Vagina (tissue), 2 donors: ENCODE results near the gene CHTF8.

Experiments used
- POLR2A ChIP-seq, 2 donors: fragments of 450-650 bp; IDR thresholded peaks; one replicate each; pipeline ENCODE4 v1.6.1; 2017; ENCODE audit warnings: antibody characterized with exemption in 2 of 2, mild to moderate bottlenecking in 2 of 2, moderate library complexity in 2 of 2
- TF ChIP-seq, protein P1 (sequence below), 3 experiments: fragments of 450-650 bp in 2 of 3; fragments of 200-600 bp in 1 of 3; sonication (generic) in 1 of 3; IDR thresholded peaks; one replicate each; pipeline ENCODE4 v1.5.1; 2017 to 2019; ENCODE audit warnings: antibody characterized with exemption in 3 of 3, mild to moderate bottlenecking in 2 of 3, moderate library complexity in 2 of 3

DNA sequence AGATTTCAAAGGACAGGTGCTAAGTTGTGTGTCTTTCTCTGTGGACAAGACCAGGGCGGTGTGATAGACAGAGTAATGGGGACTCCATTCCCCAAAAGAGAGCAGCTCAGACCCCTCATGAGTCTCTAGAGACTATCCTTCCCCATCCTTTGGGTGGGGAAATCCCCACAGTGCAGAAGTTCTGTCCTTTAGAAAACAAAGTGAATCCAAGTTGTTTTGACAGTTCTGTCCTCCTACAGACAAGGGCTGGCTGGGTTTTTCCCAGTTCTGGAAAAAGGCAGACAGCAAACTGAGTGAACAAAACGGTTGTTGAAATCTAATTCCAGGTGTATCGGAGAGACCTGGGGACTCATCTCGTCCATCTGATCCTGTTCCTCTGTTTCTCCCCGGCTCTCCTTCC, 37.9 kb downstream of the CHTF8 start:
- TF ChIP-seq, protein P1, sequence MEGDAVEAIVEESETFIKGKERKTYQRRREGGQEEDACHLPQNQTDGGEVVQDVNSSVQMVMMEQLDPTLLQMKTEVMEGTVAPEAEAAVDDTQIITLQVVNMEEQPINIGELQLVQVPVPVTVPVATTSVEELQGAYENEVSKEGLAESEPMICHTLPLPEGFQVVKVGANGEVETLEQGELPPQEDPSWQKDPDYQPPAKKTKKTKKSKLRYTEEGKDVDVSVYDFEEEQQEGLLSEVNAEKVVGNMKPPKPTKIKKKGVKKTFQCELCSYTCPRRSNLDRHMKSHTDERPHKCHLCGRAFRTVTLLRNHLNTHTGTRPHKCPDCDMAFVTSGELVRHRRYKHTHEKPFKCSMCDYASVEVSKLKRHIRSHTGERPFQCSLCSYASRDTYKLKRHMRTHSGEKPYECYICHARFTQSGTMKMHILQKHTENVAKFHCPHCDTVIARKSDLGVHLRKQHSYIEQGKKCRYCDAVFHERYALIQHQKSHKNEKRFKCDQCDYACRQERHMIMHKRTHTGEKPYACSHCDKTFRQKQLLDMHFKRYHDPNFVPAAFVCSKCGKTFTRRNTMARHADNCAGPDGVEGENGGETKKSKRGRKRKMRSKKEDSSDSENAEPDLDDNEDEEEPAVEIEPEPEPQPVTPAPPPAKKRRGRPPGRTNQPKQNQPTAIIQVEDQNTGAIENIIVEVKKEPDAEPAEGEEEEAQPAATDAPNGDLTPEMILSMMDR (IDR thresholded peaks at IDR 0.05), result no peak
- TF ChIP-seq POLR2A (IDR thresholded peaks at IDR 0.05), result no peak
